Activated CD8-positive, alpha-beta T cell treated with anti-CD3 and anti-CD28 coated beads, Interleukin-2, amount 10 ng/mL, durations not matched to agents 7 days and 5 days (primary cell): Measurements from ENCODE around the gene KRI1. TPM values are rescaled to one million over a fixed set of nuclear protein-coding genes. Genes with fewer than 3 reads are reported as not detected.
A peak's percentile ranks its signal among the peaks of the same experiment; 100 is the strongest.
"Not testable (repeated sequence)": the region's sequence is repeated elsewhere in the genome, so short reads cannot be mapped to it uniquely, and the experiment has no call there.

Experiments
- ATAC-seq: fragments of 150-1000 bp; cut with Tn5 transposase; one replicate; pipeline ENCODE4 v1.10.0; 2021; ENCODE audit warnings: moderate library complexity
- CTCF ChIA-PET: fragments of 350-600 bp; sonication (Branson Sonifier 250); formaldehyde crosslinking; loops from one replicate; lab custom pipeline; 2021; ENCODE audit warnings: antibody characterized with exemption; lab: Charles Lee
- POLR2A ChIA-PET: fragments of 350-600 bp; sonication (Branson Sonifier 250); formaldehyde crosslinking; loops from one replicate; lab custom pipeline; 2021; ENCODE audit warnings: antibody characterized with exemption; lab: Charles Lee
- DNase-seq: peaks from one replicate; pipeline ENCODE4 v3.0.0-alpha.2; 2020
- H3K27ac Mint-ChIP-seq: one replicate; pipeline ENCODE4 v1.8.0; 2021; ENCODE audit warnings: mild to moderate bottlenecking, mixed read lengths
- H3K27me3 Mint-ChIP-seq: one replicate; pipeline ENCODE4 v1.8.0; 2021; ENCODE audit warnings: low read depth, mixed read lengths
- H3K36me3 Mint-ChIP-seq: one replicate; pipeline ENCODE4 v1.8.0; 2021; ENCODE audit warnings: low read depth, mixed read lengths
- H3K4me1 Mint-ChIP-seq: one replicate; pipeline ENCODE4 v1.8.0; 2021; ENCODE audit warnings: low read depth, mixed read lengths
- H3K4me3 Mint-ChIP-seq: one replicate; pipeline ENCODE4 v1.8.0; 2021; ENCODE audit warnings: mild to moderate bottlenecking, mixed read lengths
- H3K9me3 Mint-ChIP-seq: one replicate; pipeline ENCODE4 v1.8.0; 2022; ENCODE audit warnings: mixed read lengths; ENCODE audit not compliant: insufficient read depth
- total RNA-seq, 2 experiments: library from RNA; stranded (reverse); gene quantifications; one replicate each; pipeline ENCODE4 v1.2.3, GENCODE V29; 2021

Gene KRI1
- total RNA-seq, 2 experiments from 2014 or later, result 64.0 to 72.8 TPM

DNA sequence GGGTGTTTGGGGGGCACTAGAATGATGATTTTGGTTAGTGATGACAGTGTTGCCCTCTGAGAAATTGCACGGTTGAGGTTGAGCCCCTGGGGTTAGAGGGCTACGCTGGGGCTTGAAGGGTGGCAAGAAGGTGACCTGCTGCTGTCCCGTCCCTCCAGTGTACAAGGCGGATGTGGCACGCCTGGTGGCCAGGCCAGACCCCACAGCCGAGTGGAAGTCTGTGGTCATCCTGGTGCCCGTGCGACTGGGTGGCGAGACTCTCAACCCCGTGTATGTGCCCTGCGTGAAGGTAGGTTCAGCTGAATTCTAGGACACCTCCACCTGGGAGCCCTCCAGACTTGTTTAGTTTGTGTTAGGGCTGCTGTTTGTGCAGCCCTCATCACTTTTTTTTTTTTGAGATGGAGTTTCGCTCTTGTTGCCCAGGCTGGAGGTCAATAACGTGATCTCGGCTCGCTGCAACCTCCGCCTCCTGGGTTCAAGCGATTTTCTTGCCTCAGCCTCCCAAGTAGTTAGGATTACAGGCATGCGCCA is 17.0 kb downstream of the KRI1 start:
- ATAC-seq (no peak), DNase-seq (no peak)
- ChIA-PET POLR2A (interaction anchor here (0.6 kb wide), 2 partner anchors 36 to 730 kb away, joined by 3 read pairs; no protein-coding TSS in a partner anchor), CTCF (interaction anchor here (1.3 kb wide), 1 partner anchor 43 kb away, joined by 4 read pairs; no protein-coding TSS in a partner anchor)
- Mint-ChIP-seq H3K4me1 (peaks cover 49% of the 10 kb centered on the region), H3K4me3 (no peak overlapping the region), H3K36me3 (peaks cover 64% of the 10 kb centered on the region), H3K27me3 (no peaks in the 10 kb centered on the region), H3K9me3 (no peaks in the 10 kb centered on the region), H3K27ac (no peak overlapping the region)

DNA sequence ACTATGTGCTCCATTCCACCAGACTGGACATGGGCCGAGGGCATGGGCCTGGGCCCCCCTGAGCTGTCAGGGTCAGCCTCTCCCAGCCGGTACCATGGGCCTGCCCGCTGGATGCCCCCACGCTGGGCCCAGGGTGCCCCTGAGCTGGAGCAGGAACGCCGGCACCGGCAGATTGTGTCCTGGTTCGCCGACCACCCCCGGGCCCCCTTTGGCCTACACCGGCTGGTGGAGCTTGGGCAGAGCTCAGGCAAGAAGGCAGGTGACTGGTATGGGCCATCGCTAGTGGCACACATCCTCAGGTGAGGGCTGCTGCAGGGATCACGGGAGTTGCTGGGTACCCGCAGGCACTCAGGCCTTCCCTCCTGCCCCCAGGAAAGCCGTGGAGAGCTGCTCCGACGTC is 19.0 kb downstream of the KRI1 start:
- Mint-ChIP-seq H3K27me3 (peaks cover 2% of the 10 kb centered on the region), H3K36me3 (peaks cover 44% of the 10 kb centered on the region), H3K4me1 (peaks cover 34% of the 10 kb centered on the region), H3K27ac (no peak overlapping the region), H3K4me3 (no peak overlapping the region), H3K9me3 (no peaks in the 10 kb centered on the region)
- POLR2A ChIA-PET, result interaction anchor here (1.8 kb wide), 1 partner anchor 20 kb away, joined by 5 read pairs; no protein-coding TSS in a partner anchor
- ATAC-seq (no peak), DNase-seq (no peak)
- CTCF ChIA-PET, result interaction anchor here (1.8 kb wide), 1 partner anchor 19 kb away, joined by 4 read pairs; the partner anchor contains the start of gene KRI1

DNA sequence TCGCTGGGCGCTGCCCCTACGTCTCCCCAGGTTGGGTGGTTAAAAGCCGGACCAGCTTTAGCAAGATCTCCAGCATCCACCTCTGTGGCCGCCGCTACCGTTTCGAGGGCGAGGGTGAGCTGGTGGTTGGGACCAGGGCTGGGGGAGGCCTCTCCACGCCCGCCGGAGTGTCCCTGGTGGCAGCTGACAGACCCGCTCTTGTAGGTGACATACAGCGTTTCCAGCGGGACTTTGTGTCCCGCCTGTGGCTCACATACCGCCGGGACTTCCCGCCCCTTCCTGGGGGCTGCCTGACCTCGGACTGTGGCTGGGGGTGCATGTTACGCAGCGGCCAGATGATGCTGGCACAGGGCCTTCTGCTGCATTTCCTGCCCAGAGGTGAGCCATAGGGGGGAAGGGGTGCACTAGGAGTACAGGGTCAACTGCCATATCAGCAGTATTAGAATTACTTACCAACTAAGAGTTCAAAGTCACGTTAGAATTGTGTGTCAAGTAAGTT is 21.0 kb downstream of the KRI1 start:
- Mint-ChIP-seq H3K27me3 (peaks cover 9% of the 10 kb centered on the region), H3K36me3 (peaks cover 26% of the 10 kb centered on the region), H3K4me1 (peaks cover 17% of the 10 kb centered on the region), H3K9me3 (no peaks in the 10 kb centered on the region), H3K4me3 (peak overlapping the region; percentile 90), H3K27ac (peak overlapping the region; percentile 88)
- no peak for DNase-seq
- no peak for ATAC-seq
- ChIA-PET POLR2A (interaction anchor here (1.2 to 1.5 kb wide), 4 partner anchors 9 to 23 kb away, joined by 3 to 6 read pairs (median 4); partner anchors contain the start of gene KRI1), CTCF (interaction anchor here (1.0 to 1.2 kb wide), 2 partner anchors 22 to 34 kb away, joined by 3 read pairs; no protein-coding TSS in a partner anchor)

DNA sequence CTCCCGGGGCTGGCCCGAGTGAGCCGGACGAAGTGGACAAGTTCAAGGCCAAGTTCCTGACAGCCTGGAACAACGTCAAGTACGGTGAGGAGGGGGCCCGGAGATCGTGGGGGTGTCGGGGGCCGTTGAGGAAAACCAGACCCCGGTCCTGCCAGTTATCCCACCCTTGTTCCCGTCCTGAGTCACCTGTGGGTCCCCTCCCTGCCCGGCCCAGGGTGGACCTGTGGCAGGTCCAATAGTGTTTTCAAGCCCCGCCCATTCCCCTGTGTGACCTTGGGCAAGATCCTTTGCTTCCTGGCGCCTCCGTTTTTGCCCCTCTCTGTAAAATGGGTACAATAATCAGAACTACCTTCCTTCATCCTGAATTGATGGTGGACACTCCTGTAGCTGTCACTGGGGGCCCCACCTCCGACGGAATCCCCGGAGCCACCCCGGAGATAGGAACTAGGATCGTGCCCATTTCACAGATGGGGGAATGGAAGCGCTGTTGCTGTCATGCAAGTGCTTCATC is 21.5 kb downstream of the KRI1 start:
- ChIA-PET CTCF (interaction anchor here (1.0 to 1.2 kb wide), 2 partner anchors 23 to 33 kb away, joined by 3 read pairs; no protein-coding TSS in a partner anchor), POLR2A (interaction anchor here (1.2 to 1.5 kb wide), 3 partner anchors 10 to 22 kb away, joined by 3 to 6 read pairs (median 5); partner anchors contain the start of gene KRI1)
- Mint-ChIP-seq H3K9me3 (no peaks in the 10 kb centered on the region), H3K36me3 (peaks cover 24% of the 10 kb centered on the region), H3K4me3 (peak overlapping the region; percentile 90), H3K4me1 (peaks cover 17% of the 10 kb centered on the region), H3K27ac (peak overlapping the region; percentile 88), H3K27me3 (peaks cover 9% of the 10 kb centered on the region)
- DNase-seq (peak; percentile 48), ATAC-seq (peak; percentile 26)

DNA sequence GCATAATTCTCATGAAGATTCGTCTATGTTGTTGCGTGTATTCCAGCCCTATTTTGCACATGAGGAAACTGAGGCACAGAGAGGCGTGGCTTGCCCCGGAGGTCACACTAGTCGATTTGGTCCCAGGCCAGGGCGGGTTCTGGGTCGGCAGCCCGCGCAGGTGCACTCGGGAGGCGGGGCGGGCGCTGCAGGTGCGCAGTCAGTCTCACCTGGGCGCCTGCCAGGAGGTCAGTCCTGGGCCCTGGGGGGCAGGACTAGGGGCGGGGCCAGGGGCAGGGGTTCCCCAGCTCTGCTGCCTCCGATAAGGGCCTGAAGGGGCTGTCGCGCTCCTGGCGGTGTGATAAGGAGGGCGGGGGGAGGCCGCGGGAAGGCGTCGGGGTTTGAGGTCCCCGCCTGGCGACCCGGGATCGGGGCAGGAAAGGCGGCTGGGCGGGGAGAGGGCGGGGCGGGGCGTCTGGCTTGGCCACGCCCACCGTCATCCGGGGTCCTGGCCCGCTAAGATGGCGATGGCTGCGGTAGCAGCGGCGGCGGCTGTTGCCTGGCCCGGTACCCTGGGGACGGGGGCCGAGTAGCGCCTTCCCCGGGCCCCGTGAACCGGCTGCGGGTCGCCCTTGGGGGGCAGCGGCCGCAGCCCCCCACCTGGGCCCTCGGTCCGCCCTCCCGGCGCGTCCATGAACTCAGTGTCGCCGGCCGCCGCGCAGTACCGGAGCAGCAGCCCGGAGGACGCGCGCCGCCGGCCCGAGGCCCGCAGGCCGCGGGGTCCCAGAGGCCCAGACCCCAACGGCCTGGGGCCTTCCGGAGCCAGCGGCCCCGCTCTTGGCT is 22.2 kb downstream of the KRI1 start, which contains the start of gene ATG4D:
Gene ATG4D (plus strand): TSS at position 485 of the 822 bp plus-strand sequence. CDS start 187 bp downstream, at position 672.
- peak; percentile 85 for DNase-seq
- Mint-ChIP-seq H3K36me3 (peaks cover 18% of the 10 kb centered on the region), H3K4me1 (peaks cover 21% of the 10 kb centered on the region), H3K4me3 (peak within 1 kb of the TSS; percentile 90), H3K9me3 (no peaks in the 10 kb centered on the region), H3K27ac (peak within 1 kb of the TSS; percentile 88), H3K27me3 (peaks cover 15% of the 10 kb centered on the region)
- POLR2A ChIA-PET, result interaction anchor here (0.6 to 1.3 kb wide), 6 partner anchors 10 to 40 kb away, joined by 3 to 6 read pairs (median 4); partner anchors contain the start of genes KEAP1 and KRI1
- CTCF ChIA-PET, result interaction anchor here (1.0 to 3.3 kb wide), 6 partner anchors 22 to 156 kb away, joined by 3 to 34 read pairs (median 3); partner anchors contain the start of gene KRI1
- ATAC-seq, result peak; percentile 85

DNA sequence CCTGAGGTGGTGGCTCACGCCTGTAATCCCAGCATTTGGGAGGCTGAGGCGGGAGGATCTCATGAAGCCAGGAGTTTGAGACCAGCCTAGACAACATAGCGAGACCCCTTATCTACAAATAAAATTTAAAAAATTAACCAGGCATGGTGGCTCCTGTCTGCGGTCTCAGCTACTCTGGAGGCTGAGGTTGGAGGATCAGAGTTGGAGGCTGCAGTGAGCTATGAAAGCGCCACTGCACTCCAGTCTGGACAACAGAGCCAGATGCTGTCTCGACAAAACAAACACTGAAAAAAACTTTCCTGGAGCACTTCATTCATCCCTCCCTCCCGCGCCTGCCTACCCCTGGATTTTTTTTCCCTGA is 22.8 kb downstream of the KRI1 start:
- Mint-ChIP-seq H3K9me3 (no peaks in the 10 kb centered on the region), H3K27me3 (peaks cover 19% of the 10 kb centered on the region), H3K36me3 (peaks cover 13% of the 10 kb centered on the region), H3K4me1 (peaks cover 24% of the 10 kb centered on the region), H3K27ac (no peak overlapping the region), H3K4me3 (peak overlapping the region; percentile 73)
- DNase-seq (no peak), ATAC-seq (no peak)
- ChIA-PET POLR2A (interaction anchor here (0.6 to 1.1 kb wide), 6 partner anchors 11 to 87 kb away, joined by 3 to 5 read pairs (median 4); partner anchors contain the start of genes KEAP1 and KRI1), CTCF (interaction anchor here (1.0 to 3.3 kb wide), 10 partner anchors 19 to 159 kb away, joined by 3 to 34 read pairs (median 6); partner anchors contain the start of genes CDKN2D, KRI1 and QTRT1)

DNA sequence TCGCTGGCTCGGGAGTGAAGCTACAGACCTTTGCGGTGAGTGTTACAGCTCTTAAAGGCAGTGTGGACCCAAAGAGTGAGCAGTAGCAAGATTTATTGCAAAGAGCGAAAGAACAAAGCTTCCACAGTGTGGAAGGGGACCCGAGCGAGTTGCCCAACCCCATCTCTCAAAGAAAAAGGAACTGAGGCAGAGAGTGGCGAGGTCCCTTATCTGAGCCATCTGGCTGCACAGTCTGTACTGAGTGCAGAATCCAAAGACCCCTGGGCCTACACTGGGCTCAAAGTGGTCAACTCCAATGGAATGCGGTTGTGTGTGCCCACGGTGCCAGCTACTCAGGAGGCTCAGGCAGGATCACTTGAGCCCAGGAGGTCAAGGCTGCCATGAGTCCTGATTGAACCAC is 26.8 kb downstream of the KRI1 start:
- H3K4me3 Mint-ChIP-seq, DNase-seq, CTCF ChIA-PET, H3K9me3 Mint-ChIP-seq, H3K36me3 Mint-ChIP-seq, ATAC-seq, POLR2A ChIA-PET, H3K27ac Mint-ChIP-seq: not testable (repeated sequence)
- Mint-ChIP-seq H3K27me3 (peaks cover 20% of the 10 kb centered on the region), H3K4me1 (peaks cover 13% of the 10 kb centered on the region)

DNA sequence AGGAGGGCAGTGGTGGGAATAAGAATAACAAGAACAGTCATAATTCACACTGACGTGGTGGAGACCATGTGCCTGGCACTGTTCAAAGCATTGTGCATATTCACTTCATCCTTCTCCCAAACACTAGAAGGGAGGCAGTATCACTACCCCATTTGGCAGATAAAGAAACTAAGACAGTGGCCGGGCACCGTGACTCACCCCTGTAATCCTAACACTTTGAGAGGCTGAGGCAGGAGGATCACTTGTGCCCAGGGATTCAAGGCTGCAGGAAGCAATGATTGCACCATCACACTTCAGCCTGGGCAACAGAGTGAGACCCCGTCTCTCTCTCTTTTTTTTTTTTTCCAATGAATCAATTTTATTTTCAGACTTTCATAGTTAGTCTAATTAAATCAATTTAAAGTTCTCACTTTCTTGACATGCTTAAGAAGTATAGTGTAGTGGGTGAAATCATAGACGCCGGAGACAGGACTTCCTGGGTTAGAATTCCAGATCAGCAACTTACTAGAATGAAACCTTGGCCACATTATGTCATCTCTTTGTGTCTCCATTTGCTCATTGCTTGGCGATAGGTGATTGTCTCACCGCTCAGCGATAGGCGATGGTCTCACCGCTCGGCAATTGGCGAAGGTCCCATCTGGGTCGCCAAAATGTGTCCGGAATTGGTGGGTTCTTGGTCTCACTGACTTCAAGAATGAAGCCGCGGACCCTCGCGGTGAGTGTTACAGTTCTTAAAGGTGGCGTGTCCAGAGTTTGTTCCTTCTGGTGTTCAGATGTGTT is 27.4 kb downstream of the KRI1 start:
- no peaks in the 10 kb centered on the region for H3K9me3 Mint-ChIP-seq
- peaks cover 12% of the 10 kb centered on the region for H3K4me1 Mint-ChIP-seq
- peaks cover 19% of the 10 kb centered on the region for H3K27me3 Mint-ChIP-seq
- ChIA-PET POLR2A (no interaction called here), CTCF (interaction anchor here (0.7 to 1.0 kb wide), 2 partner anchors 16 to 60 kb away, joined by 4 read pairs; no protein-coding TSS in a partner anchor)
- no peak for DNase-seq
- H3K4me3 Mint-ChIP-seq, result no peak overlapping the region
- no peak for ATAC-seq
- no peaks in the 10 kb centered on the region for H3K36me3 Mint-ChIP-seq
- H3K27ac Mint-ChIP-seq, result no peak overlapping the region

DNA sequence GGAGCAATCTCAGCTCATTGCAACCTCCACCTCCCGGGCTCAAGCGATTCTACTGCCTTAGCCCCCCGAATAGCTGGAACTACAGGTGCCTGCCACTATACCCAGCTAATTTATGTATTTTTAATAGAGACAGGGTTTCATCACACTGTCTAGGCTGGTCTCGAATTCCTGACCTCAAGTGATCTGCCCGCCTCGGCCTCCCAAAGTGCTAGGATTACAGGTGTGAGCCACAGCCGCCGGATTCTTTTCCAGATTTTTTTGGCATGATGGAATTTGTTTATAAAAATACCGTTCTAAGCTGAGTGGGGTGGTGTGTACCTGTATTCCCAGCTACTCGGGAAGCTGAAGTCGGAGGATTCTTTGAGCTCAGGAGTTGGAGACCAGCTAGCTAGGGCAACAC is 28.1 kb downstream of the KRI1 start:
- Mint-ChIP-seq H3K4me1 (peaks cover 9% of the 10 kb centered on the region), H3K27ac (no peak overlapping the region), H3K4me3 (no peak overlapping the region), H3K27me3 (peaks cover 19% of the 10 kb centered on the region), H3K9me3 (peaks cover 2% of the 10 kb centered on the region), H3K36me3 (no peaks in the 10 kb centered on the region)
- POLR2A ChIA-PET, result no interaction called here
- no peak for ATAC-seq
- CTCF ChIA-PET, result interaction anchor here (0.7 to 1.0 kb wide), 3 partner anchors 15 to 59 kb away, joined by 3 to 4 read pairs (median 4); no protein-coding TSS in a partner anchor
- DNase-seq, result no peak

DNA sequence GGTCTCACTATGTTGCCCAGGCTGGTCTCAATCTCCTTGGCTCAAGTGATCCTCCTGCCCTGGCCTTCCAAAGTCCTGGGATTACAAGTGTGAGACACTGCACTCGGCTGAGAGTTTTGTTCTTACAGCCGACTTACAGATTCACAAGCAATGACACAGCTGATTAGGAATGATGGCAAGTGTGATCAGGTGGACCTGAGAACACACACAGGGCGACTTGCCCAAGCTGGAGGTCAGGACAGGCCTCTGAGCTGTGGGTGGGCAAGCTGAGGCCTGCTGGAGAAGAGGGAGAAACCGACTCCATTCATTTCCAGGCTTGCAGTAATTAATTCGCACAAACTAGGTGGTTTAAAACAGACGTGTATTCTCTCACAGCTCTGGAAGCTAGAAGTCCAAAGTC is 30.2 kb downstream of the KRI1 start:
- DNase-seq (no peak), ATAC-seq (no peak)
- Mint-ChIP-seq H3K27ac (no peak overlapping the region), H3K4me1 (peaks cover 9% of the 10 kb centered on the region), H3K9me3 (peaks cover 8% of the 10 kb centered on the region), H3K27me3 (peaks cover 19% of the 10 kb centered on the region), H3K4me3 (no peak overlapping the region), H3K36me3 (peaks cover 4% of the 10 kb centered on the region)
- CTCF ChIA-PET, result interaction anchor here (1.0 to 1.2 kb wide), 3 partner anchors 10 to 46 kb away, joined by 3 read pairs; no protein-coding TSS in a partner anchor
- POLR2A ChIA-PET, result no interaction called here
